NCI-H146 treated with DMSO at 0.1 percent for 48 hours (cell line): ENCODE measurements around the gene DMRTA1.
"Not testable (repeated sequence)": the region's sequence is repeated elsewhere in the genome, so short reads cannot be mapped to it uniquely, and the experiment has no call there.

Experiments used
- DNase-seq: peaks from one replicate; lab custom pipeline; 2025; ENCODE audit not compliant: unreplicated experiment; lab: John Stamatoyannopoulos, UW

DMRTA1 gene, protein sequence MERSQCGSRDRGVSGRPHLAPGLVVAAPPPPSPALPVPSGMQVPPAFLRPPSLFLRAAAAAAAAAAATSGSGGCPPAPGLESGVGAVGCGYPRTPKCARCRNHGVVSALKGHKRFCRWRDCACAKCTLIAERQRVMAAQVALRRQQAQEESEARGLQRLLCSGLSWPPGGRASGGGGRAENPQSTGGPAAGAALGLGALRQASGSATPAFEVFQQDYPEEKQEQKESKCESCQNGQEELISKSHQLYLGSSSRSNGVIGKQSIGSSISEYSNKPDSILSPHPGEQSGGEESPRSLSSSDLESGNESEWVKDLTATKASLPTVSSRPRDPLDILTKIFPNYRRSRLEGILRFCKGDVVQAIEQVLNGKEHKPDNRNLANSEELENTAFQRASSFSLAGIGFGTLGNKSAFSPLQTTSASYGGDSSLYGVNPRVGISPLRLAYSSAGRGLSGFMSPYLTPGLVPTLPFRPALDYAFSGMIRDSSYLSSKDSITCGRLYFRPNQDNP

DNA sequence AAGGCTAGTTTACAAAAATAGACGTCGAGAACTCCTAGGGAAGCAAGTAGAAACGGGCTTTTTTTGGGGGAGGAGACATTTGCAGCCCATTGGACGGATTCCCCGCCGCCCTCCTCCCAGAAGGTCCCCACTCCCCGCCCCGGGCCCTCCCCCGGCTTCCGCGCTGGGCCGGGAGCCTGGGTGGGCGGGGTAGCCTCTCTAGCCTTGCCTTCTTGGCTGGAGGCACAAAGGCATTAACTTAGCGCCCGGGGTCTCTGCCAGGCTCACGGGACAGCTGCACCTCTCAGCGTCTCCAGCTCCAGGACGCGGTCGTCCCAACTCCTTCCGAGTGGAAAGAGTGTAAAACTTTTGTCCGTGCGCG is at the start of gene DMRTA1:
Gene DMRTA1 (plus strand): TSS at position 236 of the 361 bp plus-strand sequence. CDS start 242 bp downstream, outside the sequence.
- DNase-seq, result peak; percentile 52

DNA sequence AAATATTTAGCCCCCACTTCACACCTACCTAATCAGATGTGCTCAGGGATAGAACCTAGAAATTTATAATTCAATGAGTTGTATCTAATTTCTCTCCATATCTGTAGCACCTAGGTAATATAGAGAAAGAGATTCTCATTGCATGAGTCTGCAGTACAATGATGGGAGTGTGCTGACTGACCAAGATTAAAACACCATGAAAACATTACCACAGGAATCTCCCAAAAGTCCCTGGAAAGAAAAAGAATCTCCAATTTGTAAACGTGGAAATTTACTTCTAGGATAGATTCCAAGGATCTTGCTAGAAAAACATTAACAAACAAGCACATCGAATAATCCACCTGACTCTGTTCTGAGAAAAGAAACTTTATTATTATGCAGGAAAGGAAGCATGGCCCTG is 45.0 kb upstream of the DMRTA1 start:
- DNase-seq, result no peak

DNA sequence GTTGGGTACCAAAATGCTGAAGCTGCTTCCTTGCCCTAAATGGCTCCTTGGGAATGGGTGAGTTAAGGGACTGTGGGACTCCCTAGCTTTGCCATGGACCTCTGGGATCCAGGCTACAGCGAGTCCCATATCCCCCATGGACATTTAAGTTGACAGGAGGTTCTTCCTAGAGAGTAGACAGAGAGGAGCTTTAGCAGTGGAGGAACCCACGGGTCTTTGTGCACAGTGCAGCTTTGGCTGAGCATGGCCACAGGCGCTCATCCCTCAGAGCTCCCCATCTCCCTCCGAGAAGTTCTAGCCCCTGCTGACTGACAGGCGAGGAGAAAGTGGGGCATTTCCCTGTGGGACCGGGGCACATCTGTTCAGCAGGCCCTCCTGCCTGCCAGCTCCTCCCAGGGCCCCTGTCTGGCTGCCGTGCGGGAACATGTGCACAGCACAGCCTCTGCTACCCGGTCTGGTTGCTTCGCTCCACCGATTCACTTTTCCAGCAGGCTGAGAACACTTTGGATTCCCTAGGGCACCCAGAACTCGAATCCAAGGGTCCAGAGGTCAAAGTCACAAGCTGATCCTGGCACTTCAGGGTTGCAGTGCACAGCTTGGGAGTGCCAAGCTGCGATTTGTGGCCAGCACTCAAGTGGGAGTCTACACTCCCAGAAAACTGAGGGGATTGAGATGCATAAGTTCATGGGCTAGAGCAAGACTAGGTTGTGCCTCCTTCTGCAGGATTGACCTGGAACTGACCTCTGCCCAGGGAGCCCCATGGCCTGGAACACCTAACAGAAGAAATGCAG is 40.6 kb upstream of the DMRTA1 start:
- DNase-seq, result no peak

DNA sequence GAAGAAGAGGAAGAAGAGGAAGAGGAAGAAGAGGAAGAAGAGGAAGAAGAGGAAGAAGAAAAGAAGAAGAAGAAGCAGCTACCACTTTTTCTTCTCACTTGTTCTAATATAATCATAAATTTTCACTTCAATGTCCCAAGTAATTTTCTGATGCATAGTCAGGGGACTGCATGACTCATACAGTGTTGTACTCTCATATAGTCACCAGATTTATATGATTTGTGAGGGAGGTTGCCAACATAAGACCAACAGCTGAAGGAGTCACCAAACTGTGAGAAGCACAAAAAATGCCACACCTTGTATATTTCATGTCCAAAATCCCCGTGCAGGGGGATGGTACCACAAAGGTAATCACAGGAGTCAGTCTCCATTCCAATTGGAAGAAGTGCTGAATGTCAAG is 32.7 kb upstream of the DMRTA1 start:
- DNase-seq, result no peak

DNA sequence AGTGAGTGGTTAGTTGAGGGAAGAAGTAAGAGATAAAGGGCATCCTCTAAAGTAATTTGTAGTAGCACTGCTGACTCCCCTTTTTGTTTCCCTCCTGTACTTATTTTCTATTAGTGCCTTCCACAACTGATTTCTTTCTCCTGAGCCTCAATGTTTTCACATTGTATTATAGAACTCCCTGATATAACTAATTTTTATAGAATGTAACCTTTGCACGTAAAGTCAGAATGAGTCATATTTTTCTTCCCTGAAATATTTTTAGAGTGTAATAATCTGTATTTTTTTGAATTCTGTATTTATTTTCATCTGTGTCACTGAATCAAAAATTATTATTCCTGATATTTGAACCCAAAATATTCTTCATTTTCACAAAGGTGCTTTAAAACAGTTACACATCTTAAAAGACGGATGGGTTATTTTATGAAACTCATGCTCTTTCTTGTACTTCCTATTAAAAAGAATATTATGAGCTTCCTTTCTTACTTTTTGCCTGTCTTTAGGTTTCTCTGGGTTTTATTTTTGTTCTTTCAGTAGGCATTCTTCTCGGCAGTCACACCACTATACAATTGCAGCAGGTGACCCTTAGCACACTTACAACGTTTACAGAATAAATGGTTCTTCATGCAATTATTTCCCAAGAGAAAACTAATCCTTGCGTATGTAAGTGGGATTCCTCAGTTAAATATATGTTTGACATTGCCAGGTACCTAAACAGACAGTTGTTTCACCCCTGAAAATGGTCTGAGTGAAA is 30.5 kb upstream of the DMRTA1 start:
- DNase-seq, result no peak

DNA sequence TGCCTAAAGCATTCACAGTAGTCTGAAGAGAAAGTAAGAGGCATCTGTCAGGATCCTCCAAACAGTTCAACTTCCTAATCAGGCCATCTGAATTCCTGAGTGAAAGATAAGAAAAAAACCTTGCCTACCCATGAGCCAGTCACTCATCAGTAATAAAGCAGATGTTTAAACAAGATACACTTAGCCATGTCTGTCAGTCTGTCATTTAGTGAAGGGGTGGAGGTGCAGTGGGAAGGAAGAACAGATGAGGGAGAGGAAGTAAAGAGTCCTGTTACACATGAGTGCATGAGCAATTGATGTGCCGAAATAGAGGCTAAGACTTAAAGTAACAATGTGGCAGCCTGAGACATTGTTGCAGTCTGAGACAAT is 29.9 kb upstream of the DMRTA1 start:
- no peak for DNase-seq

DNA sequence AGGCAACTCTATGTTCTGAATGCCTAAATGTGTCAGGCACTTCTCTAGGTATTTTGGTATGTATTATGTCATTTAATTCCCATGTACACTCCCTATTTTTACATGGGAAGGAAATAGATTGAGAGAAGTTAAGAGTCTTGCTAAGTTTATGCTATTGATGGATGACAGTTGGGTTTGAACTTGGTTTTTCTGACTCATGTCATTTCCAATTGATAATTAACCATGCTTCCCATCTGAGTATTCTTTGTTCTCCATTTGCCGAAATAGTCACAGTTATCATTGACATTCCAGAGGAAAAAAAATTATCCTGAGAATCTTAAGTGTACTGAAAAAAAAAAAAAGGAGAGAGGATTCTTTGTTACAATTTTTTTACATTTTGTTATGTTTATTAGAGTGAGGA is 23.1 kb upstream of the DMRTA1 start:
- DNase-seq, result no peak

DNA sequence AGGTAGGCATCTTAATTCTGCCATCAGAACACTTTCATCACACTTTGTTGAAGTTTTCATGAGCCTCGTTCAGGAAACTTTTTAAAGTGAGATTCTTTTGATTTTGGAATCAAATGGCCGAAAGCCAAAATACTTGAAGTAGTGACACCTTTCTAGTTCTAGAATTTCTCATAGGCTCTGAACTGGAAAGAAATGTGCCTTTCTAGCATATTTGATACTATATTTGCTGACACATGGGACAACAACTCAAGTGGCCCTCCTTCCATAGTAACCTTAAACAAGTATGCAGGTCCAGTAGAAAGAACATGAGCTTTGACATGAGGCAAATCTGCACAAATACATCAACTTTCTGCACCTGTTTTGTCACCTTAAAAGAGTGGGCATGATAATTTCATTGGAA is 22.0 kb upstream of the DMRTA1 start:
- no peak for DNase-seq

DNA sequence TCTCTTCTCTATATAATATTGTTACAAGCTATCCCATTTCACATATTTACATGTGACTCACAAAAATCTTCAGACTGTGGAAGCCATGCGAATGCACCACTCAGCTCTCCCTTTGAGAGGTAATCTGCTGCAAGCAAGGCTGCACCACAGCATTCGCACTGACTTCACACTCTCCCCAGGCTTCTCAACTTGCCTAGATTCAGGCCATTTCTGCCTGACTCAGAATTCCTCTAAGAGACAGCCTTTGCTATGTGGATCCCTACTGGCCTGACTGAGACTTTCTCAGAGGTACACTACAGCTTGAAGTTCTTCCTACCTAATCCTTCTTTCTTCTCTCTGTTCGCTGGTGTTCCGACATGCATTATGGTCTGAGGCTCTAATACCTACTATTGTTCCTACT is 21.1 kb upstream of the DMRTA1 start:
- no peak for DNase-seq

DNA sequence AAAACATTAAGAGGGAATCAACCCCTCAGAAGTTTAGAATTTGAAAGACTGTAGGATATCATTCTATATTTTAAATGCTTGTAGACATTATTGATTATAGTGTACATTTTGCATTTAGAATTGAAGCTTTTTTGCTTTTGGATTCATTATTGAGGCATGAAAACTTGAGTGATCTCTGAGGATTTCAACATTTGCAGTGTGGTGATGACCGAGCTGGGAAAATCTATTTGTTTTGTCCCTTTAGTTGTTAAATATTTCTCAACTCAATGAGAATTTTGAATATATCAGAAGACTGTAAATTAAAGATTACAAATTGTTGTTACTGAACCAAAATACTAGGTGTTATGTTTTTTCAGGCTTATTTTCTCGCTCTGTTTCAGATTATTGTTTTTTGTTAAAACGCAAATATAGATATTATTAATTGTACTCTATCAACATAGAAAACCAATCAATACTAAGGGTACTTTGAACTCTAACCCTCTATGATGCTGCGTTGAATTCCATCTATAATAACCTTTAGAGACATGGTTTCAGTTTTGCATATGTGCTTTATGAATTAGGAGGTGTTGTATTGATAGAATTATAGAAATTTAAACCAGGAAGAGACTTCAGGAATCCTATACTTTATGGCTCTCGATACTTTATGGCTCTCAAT is 19.3 kb upstream of the DMRTA1 start:
- DNase-seq, result no peak

DNA sequence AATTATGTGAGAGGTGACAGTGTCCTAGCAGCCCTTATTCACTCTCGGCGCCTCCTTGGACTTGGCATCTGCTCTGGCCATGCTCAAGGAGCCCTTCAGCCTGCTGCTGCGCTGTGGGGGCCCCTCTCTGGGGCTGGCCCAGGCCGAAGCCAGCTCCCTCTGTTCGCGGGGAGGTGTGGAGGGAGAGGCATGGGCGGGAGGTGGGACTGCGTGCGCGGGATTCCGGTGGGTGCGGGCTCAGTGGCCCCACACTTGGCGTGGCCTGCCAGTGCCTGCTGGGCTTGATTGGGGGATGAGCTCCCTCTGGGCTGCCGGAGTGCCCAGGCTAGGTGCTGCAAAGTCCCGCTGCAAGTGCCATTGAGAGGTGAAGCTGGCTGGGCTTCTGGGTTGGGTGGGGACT is 12.9 kb upstream of the DMRTA1 start:
- no peak for DNase-seq

DNA sequence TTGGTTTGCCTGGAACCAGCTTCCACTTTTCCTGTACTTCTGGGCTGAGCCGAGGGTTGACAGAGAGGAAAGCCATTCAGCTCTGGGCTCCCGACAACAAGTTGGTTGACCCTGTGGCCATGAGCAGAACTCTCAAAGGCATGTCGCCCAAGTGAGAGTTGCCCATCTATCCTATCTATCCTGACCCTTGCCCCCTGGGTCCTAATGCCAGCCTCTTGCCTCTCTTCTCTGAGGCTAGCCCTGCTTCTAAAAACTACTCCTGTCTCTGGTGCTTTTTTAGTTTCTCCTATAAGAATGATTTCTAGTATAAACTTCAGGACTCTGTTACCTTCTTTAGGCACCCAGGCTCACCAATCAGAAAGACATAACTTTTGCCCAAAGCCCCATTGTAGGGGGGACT is 11.4 kb upstream of the DMRTA1 start:
- not testable (repeated sequence) for DNase-seq

DNA sequence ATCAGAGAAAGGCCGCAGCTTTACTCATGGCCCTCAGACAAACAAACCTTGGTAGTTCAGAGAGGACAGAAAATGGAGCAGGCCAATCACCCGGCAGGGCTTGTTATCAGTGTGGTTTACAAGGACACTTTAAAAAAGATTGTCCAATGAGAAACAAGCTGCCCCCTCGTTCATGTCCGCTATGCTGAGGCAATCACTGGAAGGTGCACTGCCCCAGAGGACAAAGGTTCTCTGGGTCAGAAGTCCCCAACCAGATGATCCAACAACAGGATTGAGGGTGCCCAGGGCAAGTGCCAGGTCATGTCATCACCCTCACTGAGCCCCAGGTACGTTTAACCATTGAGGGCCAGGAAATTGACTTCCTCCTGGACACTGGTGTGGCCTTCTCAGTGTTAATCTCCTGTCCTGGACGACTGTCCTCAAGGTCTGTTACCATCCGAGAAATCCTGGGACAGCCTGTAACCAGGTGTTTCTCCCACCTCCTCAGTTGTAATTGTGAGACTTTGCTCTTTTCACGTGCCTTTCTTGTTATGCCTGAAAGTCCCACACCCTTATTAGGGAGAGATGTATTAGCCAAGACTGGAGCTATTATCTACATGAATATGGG is 9.1 kb upstream of the DMRTA1 start:
- not testable (repeated sequence) for DNase-seq

DNA sequence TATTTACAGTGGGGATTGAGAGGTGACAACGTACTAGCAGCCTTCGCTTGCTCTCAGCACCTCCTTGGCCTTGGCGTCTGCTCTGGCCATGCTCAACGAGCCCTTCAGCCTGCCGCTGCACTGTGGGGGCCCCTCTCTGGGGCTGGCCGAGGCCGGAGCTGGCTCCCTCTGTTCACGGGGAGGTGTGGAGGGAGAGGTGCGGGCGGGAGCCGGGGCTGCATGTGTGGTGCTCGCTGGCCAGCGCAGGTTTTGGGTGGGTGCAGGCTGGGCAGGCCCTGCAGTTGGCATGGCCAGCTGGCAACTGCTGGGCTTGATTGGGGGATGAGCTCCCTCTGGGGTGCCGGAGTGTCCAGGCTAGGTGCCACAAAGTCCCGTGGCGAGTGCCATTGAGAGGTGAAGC is 5.8 kb upstream of the DMRTA1 start:
- DNase-seq, result no peak

DNA sequence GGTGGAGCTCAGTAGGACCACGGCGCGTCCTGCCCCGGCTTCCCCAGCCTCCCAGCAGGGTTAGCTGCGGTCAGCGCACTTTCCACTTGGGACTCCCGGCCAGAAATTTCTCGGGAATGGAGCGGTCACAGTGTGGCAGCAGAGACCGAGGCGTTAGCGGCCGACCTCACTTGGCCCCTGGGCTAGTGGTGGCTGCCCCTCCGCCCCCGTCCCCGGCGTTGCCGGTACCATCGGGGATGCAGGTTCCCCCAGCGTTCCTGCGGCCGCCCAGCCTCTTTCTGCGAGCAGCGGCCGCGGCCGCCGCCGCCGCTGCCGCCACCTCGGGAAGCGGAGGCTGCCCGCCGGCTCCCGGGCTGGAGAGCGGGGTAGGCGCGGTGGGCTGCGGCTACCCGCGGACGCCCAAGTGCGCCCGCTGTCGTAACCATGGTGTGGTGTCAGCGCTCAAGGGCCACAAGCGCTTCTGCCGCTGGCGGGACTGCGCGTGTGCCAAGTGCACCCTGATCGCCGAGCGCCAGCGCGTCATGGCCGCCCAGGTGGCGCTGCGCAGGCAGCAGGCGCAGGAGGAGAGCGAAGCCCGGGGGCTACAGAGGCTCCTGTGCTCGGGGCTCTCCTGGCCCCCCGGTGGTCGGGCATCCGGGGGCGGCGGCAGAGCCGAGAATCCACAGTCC is 460 bp downstream of the DMRTA1 start:
- DNase-seq, result peak; percentile 64

DNA sequence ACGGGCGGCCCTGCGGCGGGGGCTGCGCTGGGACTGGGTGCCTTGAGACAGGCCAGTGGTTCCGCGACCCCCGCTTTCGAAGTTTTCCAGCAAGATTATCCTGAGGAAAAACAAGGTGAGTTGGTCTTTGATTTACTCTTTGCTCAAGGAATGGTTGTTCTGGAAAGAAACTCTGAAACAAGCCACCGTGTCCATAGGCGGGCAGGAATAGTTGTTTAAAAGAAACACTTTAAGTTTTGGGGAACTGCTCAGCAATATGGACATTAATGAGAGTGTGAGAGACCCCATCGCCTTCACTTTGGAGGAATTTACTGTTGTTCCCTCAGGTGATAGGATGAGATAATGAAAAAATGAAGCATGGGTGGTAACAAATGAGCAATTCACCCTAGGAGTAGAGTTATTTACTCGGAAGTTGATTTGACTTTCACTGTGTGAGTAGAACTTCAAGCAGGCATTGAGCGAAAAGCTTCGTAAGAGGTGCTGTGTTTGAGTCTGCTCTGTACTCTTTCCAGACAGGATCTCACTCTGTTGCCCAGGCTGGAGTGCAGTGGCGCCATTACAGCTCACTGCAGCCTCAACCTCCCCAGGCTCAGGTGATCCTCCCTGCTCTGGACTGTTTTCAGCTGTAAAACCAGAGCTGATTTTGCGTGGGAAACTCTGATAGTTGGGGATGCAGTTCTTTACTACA is 1.1 kb downstream of the DMRTA1 start:
- no peak for DNase-seq

DNA sequence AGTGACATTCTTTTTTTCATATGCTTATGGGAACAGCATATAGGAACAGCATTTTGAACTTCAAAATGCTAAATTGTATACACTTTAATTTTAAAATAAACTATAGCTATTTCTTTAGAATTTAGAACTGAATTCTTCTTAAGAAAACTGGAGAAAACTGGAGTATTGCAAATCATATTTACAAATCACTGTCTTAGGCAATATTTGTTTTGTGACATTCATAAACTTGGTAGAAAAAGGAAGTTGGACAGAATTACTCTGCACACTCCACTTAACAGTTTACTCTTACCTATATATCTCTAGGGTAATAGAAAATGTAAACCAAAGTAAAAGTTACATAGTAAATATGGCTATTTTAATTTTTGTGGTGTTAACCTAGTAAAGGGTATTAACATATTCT is 3.1 kb downstream of the DMRTA1 start:
- DNase-seq, result no peak

DNA sequence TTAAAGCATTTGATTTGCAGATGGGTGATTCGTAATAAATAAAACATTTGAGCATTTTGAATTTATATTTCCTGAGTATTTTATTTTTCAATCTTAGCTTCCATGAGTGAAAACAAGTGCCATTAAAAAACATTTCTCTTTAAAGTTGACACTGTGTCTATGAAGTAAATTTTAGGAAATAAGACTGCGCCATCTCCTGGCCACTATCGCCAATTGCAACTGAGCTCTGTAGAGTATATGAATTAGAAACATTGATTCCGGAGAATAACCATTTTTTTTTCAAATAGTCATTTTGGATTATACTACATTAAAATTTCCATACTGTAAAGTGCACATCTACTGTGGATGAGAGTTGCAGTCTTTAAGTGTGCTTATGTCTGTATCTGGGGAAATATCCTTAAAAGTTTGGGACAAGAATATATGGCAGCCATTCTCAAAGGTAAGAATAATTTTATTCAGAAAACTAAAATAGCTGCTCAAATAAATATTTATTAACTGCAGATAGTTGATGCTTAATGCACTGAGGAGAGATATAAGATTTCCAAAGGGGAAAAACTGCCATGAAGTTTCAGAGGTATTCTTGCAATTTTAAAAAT is 5.9 kb downstream of the DMRTA1 start:
- peak; percentile 25 for DNase-seq

DNA sequence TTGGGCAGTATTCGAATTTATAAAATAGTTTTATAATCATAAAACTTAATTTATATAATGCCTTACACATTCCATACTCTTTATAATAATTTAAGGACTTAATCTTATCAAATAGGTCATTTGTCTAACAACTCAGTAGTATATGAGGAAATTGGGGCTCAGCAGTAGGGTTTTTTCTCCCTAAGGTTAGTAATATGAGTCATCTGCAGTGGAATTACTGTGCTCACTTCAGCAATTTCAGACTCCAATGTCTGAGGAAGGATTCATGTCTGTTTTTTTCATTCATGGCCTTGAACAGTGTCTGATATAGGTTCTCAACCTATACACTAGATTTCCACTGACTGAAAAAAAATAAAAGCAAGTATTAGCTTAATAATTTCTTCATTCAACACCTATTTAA is 7.4 kb downstream of the DMRTA1 start:
- no peak for DNase-seq
